HG02623 (cell line): ENCODE results near the gene MED26.

Experiments used
- ATAC-seq: cut with Tn5 transposase; IDR thresholded peaks from one replicate; pipeline ENCODE4 v1.9.1; 2021; ENCODE audit warnings: moderate library complexity; ENCODE audit not compliant: unreplicated experiment

The MED26 gene

GRCh38 chr19:16650821-16651220 is 22.8 kb upstream of the MED26 start:
- ATAC-seq = no peak

GRCh38 chr19:16649734-16650133 is 21.7 kb upstream of the MED26 start:
- no peak for ATAC-seq

GRCh38 chr19:16645140-16645539 is 17.1 kb upstream of the MED26 start:
- no peak for ATAC-seq

GRCh38 chr19:16641695-16642094 is 13.7 kb upstream of the MED26 start:
- ATAC-seq = no peak

- no peak for ATAC-seq
Observed at GRCh38 chr19:16640951-16641350, 12.9 kb upstream of the MED26 start.

- no peak for ATAC-seq
Observed at GRCh38 chr19:16638666-16639065, 10.7 kb upstream of the MED26 start.

- ATAC-seq = no peak
Observed at GRCh38 chr19:16637535-16637934, 9.5 kb upstream of the MED26 start.

- no peak for ATAC-seq
Observed at GRCh38 chr19:16631465-16631864, 3.5 kb upstream of the MED26 start.

- no peak for ATAC-seq
Observed at GRCh38 chr19:16628984-16629691, 1.1 kb upstream of the MED26 start.

- ATAC-seq = no peak
Observed at GRCh38 chr19:16627928-16628182, 149 bp downstream of the MED26 start.

GRCh38 chr19:16627193-16627927 is 644 bp downstream of the MED26 start:
- peak; percentile 2 for ATAC-seq

- no peak for ATAC-seq
Observed at GRCh38 chr19:16626796-16627192, 1.2 kb downstream of the MED26 start.

GRCh38 chr19:16625163-16625958 is 2.6 kb downstream of the MED26 start:
- no peak for ATAC-seq

- ATAC-seq = no peak
Observed at GRCh38 chr19:16624236-16624635, 3.8 kb downstream of the MED26 start.

GRCh38 chr19:16623576-16623975 is 4.4 kb downstream of the MED26 start:
- ATAC-seq = no peak

GRCh38 chr19:16623066-16623465 is 4.9 kb downstream of the MED26 start:
- no peak for ATAC-seq

- no peak for ATAC-seq
Observed at GRCh38 chr19:16621165-16621800, 6.7 kb downstream of the MED26 start.

GRCh38 chr19:16620584-16620983 is 7.4 kb downstream of the MED26 start:
- ATAC-seq = no peak

GRCh38 chr19:16620018-16620417 is 8.0 kb downstream of the MED26 start:
- no peak for ATAC-seq

- no peak for ATAC-seq
Observed at GRCh38 chr19:16619457-16619856, 8.5 kb downstream of the MED26 start.

- ATAC-seq = no peak
Observed at GRCh38 chr19:16618248-16618647, 9.8 kb downstream of the MED26 start.

- ATAC-seq = no peak
Observed at GRCh38 chr19:16615808-16616207, 12.2 kb downstream of the MED26 start.
